EL (cell line): ENCODE data around the gene THOC6.
"Not testable (repeated sequence)": the region's sequence is repeated elsewhere in the genome, so short reads cannot be mapped to it uniquely, and the experiment has no call there.

Source experiments
- DNase-seq: peaks from one replicate; pipeline ENCODE4 v3.0.0-alpha.2; 2016

Gene THOC6

DNA sequence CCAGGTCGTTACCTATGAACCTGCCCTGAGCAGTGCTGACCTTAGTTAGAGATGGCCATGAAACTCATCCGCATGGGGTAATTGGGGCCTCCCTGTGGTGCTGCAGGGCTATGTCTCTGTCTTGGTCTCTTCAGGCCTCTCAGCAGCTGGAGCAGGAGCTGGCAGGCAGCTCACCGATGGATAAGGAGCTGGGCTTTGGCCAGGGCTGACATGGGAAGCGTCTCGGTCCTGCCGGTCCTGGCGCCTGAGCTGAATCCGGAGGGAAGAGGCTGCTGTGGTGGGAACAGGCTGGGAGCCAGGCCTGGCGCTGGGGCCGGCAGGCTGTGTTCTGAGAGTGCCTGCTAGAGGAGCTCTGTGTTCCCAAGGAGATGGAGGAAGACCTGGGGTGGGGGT lies 51.7 kb downstream of the THOC6 start:
- DNase-seq = no peak

DNA sequence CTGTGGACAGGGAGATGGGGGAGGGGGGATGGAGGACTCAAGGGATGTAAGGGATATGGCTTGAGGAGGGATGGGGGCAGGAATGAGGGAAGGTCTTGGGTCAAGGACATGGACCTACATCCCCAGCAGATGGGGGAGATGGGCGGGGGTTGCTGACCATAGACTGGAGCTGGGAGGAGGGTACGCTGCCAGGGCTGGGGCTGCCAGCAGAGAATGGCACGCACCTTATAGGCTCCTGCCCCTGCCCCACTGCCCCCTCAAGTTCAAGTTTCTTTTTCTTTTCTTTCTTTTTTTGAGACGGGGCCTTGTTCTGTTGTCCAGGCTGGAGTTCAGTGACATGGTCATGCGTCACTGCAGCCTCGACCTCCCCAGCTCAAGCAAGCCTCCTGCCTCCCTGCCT lies 52.1 kb downstream of the THOC6 start:
- not testable (repeated sequence) for DNase-seq

DNA sequence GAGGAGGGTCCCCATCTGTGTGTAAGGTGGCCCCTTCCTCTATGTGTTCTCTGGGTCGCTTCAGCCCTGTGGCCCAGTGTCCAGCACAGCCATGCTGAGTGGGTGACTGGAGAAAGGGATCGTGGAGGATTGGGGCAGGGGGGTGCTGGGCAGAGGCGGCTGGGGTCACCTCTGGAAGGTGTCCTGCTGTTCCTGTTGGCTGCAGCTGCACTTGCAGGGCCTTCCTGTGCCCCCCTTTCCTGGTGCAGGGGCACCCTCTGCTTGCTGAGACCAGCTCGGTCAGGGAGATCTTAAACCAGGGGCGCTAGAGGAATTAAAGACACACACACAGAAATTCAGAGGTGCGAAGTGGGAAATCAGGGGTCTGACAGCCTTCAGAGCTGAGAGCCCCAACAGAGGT lies 52.7 kb downstream of the THOC6 start:
- DNase-seq = no peak
